HepG2 (cell line): Measurements from ENCODE around the gene FBXL12. TPM values are rescaled to one million over a fixed set of nuclear protein-coding genes. Genes with fewer than 3 reads are reported as not detected.

Experiments used
- CENPX ChIP-seq: sonication (generic); formaldehyde crosslinking; IDR thresholded peaks from 2 replicates; pipeline ENCODE4 v1.9.0; 2021; ENCODE audit warnings: mild to moderate bottlenecking, missing genetic modification reagents, moderate library complexity
- FOXA1 ChIP-seq, 2 experiments: fragments of 450-650 bp in 1 of 2; sonication (generic) in 1 of 2; formaldehyde crosslinking in 1 of 2; IDR thresholded peaks; 2 replicates each; pipeline versions ENCODE4 v1.4.0 to v1.6.1; 2016 to 2020; ENCODE audit warnings: missing genetic modification reagents in 1 of 2
- HMG20A ChIP-seq: IDR thresholded peaks from 2 replicates; pipeline ENCODE4 v1.6.1; 2016; ENCODE audit warnings: borderline replicate concordance
- PAX8 ChIP-seq: sonication (generic); formaldehyde crosslinking; IDR thresholded peaks from 2 replicates; pipeline ENCODE4 v1.8.0; 2022; ENCODE audit warnings: mild to moderate bottlenecking, missing genetic modification reagents, borderline replicate concordance
- PHB2 ChIP-seq: fragments of 450-650 bp; IDR thresholded peaks from 2 replicates; pipeline ENCODE4 v1.6.1; 2018; ENCODE audit not compliant: partially characterized antibody
- SMYD3 ChIP-seq: sonication (generic); formaldehyde crosslinking; IDR thresholded peaks from 2 replicates; pipeline ENCODE4 v1.8.1; 2023; ENCODE audit warnings: mild to moderate bottlenecking, missing genetic modification reagents
- SNRNP70 ChIP-seq: fragments of 200-400 bp; formaldehyde crosslinking; IDR thresholded peaks from 2 replicates; pipeline ENCODE4 v1.6.1; 2017; ENCODE audit warnings: mild to moderate bottlenecking, low read depth, low read length, moderate library complexity
- TCF12 ChIP-seq, 2 experiments: fragments of 450-650 bp in 1 of 2; sonication (generic) in 1 of 2; formaldehyde crosslinking in 1 of 2; IDR thresholded peaks; 2 replicates each; pipeline versions ENCODE4 v1.6.1 to v1.8.0; 2017 to 2022; ENCODE audit warnings: antibody characterized with exemption in 1 of 2, mild to moderate bottlenecking in 1 of 2, missing genetic modification reagents in 1 of 2, moderate library complexity in 1 of 2
- THRA ChIP-seq: sonication (generic); formaldehyde crosslinking; IDR thresholded peaks from 2 replicates; pipeline ENCODE4 v1.4.0; 2020; ENCODE audit warnings: missing genetic modification reagents, borderline replicate concordance
- ZNF275 ChIP-seq: sonication (generic); formaldehyde crosslinking; IDR thresholded peaks from 2 replicates; pipeline ENCODE4 v1.8.0; 2022; ENCODE audit warnings: missing genetic modification reagents, mild to moderate bottlenecking, inconsistent platforms, borderline replicate concordance
- ZNF343 ChIP-seq: sonication (generic); formaldehyde crosslinking; IDR thresholded peaks from 2 replicates; pipeline ENCODE4 v1.4.0; 2020; ENCODE audit warnings: mild to moderate bottlenecking, missing genetic modification reagents
- ZNF501 ChIP-seq: sonication (generic); formaldehyde crosslinking; IDR thresholded peaks from 2 replicates; pipeline ENCODE4 v1.5.1; 2020; ENCODE audit warnings: mild to moderate bottlenecking, moderate library complexity, missing genetic modification reagents
- ZNF530 ChIP-seq: sonication (generic); formaldehyde crosslinking; IDR thresholded peaks from 2 replicates; pipeline ENCODE4 v1.5.0; 2020; ENCODE audit warnings: low read depth, mild to moderate bottlenecking, missing genetic modification reagents
- ZNF577 ChIP-seq: sonication (generic); formaldehyde crosslinking; IDR thresholded peaks from 2 replicates; pipeline ENCODE4 v1.4.0; 2020; ENCODE audit warnings: mild to moderate bottlenecking, low read depth, missing genetic modification reagents, borderline replicate concordance
- ZNF678 ChIP-seq: sonication (generic); formaldehyde crosslinking; IDR thresholded peaks from 2 replicates; pipeline ENCODE4 v1.4.0; 2020; ENCODE audit warnings: mild to moderate bottlenecking, missing genetic modification reagents
- ZNF709 ChIP-seq: sonication (generic); formaldehyde crosslinking; IDR thresholded peaks from 2 replicates; pipeline ENCODE4 v1.5.0; 2020; ENCODE audit warnings: mild to moderate bottlenecking, missing genetic modification reagents
- ZNF737 ChIP-seq: sonication (generic); formaldehyde crosslinking; IDR thresholded peaks from 2 replicates; pipeline ENCODE4 v1.5.0; 2020; ENCODE audit warnings: missing genetic modification reagents, mild to moderate bottlenecking, borderline replicate concordance
- polyA plus RNA-seq, 8 experiments: library from polyadenylated mRNA; depleted of rRNA in 3 of 8; stranded (reverse) in 7 of 8; unstranded in 1 of 8; fragments of >200 nt; fragmentation: Illumina TruSeq in 4 of 8; extraction: Trizol in 4 of 8; gene quantifications; 2 replicates each; pipeline versions ENCODE4 v1.2.1 to v1.2.3, GENCODE V29; 2011 to 2016; ENCODE audit warnings: low read depth in 4 of 8, missing spikeins in 1 of 8, mixed read lengths in 1 of 8; ENCODE audit not compliant: insufficient read depth in 1 of 8
- total RNA-seq, 5 experiments: library from RNA; depleted of rRNA; stranded (reverse); fragments of >200 nt; fragmentation: Illumina TruSeq; extraction: Trizol; gene quantifications; 2 replicates each; pipeline ENCODE4 v1.2.3, GENCODE V29; 2016; ENCODE audit warnings: low read depth in 1 of 5
- TF ChIP-seq, protein P1 (sequence below): sonication (generic); formaldehyde crosslinking; IDR thresholded peaks from 2 replicates; pipeline ENCODE4 v1.5.1; 2020; ENCODE audit warnings: mild to moderate bottlenecking, missing genetic modification reagents
- TF ChIP-seq, protein P2 (sequence below): sonication (generic); formaldehyde crosslinking; IDR thresholded peaks from 2 replicates; pipeline ENCODE4 v1.5.0; 2020; ENCODE audit warnings: mild to moderate bottlenecking, low read depth, missing genetic modification reagents, borderline replicate concordance
- TF ChIP-seq, protein P3 (sequence below): IDR thresholded peaks from 2 replicates; pipeline ENCODE4 v1.6.1; 2018; ENCODE audit warnings: missing genetic modification reagents, mild to moderate bottlenecking, missing compliant biosample characterization

The FBXL12 gene
- total and polyA plus RNA-seq, 2 of the 13 experiments (the other 11 are each of a cell fraction or from before 2014, with no cell fraction given): 20.4 to 23.1 TPM

DNA sequence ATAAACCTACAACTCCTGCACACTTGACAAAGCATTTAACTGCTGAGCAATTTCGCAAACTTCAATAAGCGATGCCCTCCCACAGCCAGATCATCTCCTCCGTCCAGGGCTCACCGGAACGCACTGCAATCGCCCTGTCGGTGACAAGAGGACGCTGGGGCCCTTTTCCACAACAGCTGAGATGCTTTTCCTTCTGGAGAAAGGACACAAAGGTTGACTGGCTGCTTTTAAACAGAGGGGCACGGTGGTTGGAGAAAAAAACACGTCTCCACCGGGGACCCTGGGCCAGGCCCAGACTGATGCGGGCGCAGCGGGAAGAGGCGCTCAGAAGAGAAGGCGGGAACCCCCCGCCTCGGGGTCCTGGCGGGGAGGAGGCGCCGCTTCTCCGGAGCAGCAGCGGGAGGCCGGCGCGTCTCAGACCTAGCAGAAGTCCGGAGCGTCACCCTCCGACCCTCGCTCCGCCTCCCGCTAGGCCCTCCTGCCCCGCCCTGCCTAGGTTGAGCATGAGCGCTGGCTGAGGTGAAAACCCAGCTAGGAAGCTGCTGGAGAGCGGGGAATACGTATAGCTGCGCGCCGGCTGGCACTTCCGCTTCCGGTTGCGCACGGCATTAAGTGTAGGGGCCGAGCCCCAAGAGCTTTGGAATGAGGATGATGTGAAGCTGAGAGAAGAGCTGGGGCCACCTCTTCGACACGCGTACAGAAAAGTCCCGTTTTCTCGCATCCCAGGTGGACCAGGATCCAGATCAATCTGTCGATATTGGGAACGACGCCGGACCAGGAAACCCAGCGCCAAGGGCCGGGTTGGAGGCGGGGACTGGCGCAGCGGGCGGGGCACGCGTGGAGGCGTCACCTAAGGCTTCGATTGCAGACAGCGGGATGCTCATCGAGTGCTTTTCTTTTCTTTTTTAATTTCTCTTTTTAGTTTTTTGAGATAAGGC, 50.4 kb downstream of the FBXL12 start, which contains the start of gene ZNF846 (continued):
- TF ChIP-seq ZNF275 (CRISPR knock-in tag) (peak; percentile 75; the same call in 1 of the 2 replicates), ZNF709 (CRISPR knock-in tag) (peak; percentile 81; the same call in 1 of the 2 replicates), ZNF530 (CRISPR knock-in tag) (no peak), THRA (CRISPR knock-in tag) (peak; percentile 68; the same call in 1 of the 2 replicates), PHB2 (no peak), HMG20A (no peak; the same call in 1 of the 2 replicates), ZNF577 (CRISPR knock-in tag) (no peak), SMYD3 (CRISPR knock-in tag) (no peak), ZNF678 (CRISPR knock-in tag) (no peak), ZNF737 (CRISPR knock-in tag) (no peak), PAX8 (CRISPR knock-in tag) (no peak), ZNF501 (peak; percentile 67; the same call in 1 of the 2 replicates), ZNF343 (CRISPR knock-in tag) (peak; percentile 90; the same call in 1 of the 2 replicates), CENPX (CRISPR knock-in tag) (no peak), SNRNP70 (no peak), TCF12 (IDR thresholded peaks at IDR 0.05) (no peak), TCF12 (CRISPR knock-in tag; IDR thresholded peaks at IDR 0.05) (no peak), FOXA1 (IDR thresholded peaks at IDR 0.05) (no peak), FOXA1 (CRISPR knock-in tag; IDR thresholded peaks at IDR 0.05) (peak; percentile 56)
- TF ChIP-seq, protein P1, sequence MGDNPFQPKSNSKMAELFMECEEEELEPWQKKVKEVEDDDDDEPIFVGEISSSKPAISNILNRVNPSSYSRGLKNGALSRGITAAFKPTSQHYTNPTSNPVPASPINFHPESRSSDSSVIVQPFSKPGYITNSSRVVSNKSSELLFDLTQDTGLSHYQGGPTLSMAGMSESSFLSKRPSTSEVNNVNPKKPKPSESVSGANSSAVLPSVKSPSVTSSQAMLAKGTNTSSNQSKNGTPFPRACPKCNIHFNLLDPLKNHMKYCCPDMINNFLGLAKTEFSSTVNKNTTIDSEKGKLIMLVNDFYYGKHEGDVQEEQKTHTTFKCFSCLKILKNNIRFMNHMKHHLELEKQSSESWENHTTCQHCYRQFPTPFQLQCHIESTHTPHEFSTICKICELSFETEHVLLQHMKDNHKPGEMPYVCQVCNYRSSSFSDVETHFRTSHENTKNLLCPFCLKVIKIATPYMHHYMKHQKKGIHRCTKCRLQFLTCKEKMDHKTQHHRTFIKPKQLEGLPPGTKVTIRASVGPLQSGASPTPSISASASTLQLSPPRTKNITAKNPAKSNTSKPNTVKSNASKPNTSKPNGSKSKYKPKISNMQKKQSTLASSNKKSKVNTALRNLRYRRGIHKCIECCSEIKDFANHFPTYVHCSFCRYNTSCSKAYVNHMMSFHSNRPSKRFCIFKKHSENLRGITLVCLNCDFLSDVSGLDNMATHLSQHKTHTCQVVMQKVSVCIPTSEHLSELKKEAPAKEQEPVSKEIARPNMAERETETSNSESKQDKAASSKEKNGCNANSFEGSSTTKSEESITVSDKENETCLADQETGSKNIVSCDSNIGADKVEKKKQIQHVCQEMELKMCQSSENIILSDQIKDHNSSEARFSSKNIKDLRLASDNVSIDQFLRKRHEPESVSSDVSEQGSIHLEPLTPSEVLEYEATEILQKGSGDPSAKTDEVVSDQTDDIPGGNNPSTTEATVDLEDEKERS (CRISPR knock-in tag): no peak
- TF ChIP-seq, protein P2, sequence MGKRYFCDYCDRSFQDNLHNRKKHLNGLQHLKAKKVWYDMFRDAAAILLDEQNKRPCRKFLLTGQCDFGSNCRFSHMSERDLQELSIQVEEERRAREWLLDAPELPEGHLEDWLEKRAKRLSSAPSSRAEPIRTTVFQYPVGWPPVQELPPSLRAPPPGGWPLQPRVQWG (CRISPR knock-in tag): no peak
- TF ChIP-seq, protein P3, sequence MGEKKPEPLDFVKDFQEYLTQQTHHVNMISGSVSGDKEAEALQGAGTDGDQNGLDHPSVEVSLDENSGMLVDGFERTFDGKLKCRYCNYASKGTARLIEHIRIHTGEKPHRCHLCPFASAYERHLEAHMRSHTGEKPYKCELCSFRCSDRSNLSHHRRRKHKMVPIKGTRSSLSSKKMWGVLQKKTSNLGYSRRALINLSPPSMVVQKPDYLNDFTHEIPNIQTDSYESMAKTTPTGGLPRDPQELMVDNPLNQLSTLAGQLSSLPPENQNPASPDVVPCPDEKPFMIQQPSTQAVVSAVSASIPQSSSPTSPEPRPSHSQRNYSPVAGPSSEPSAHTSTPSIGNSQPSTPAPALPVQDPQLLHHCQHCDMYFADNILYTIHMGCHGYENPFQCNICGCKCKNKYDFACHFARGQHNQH (CRISPR knock-in tag): peak; percentile 96
